Activated T-cell treated with anti-CD3 and anti-CD28 coated beads, Interleukin-2, amount 50 U/mL, for 72 hours (primary cell): Measurements from ENCODE around the gene MRPL50. TPM values are rescaled to one million over a fixed set of nuclear protein-coding genes. Genes with fewer than 3 reads are reported as not detected.

Experiments
- total RNA-seq, 2 donors: library from RNA; stranded (reverse); gene quantifications; one replicate each; pipeline ENCODE4 v1.2.3, GENCODE V29; 2022

MRPL50 gene
- total RNA-seq, 2 donors from 2014 or later = 11.6 to 11.8 TPM

Other genes starting within 250 kb of the MRPL50 start
- gene BAAT, start 13.6 kb downstream of the MRPL50 start, total RNA-seq = under 1 TPM; 0.19 to 0.24 TPM
- 1 to 10 TPM; 8.3 to 9.0 TPM for gene ZNF189, start 233 bp upstream of the MRPL50 start, total RNA-seq
- gene ALDOB, start 37.2 kb upstream of the MRPL50 start, total RNA-seq = not detected
- 10 to 100 TPM; 37.5 to 42.8 TPM for gene RNF20, start 135.2 kb upstream of the MRPL50 start, total RNA-seq
- not detected for gene PPP3R2, start 196.4 kb upstream of the MRPL50 start, total RNA-seq